Spleen (tissue), 13 donors: ENCODE results near the gene ATXN7. TPM values are rescaled to one million over a fixed set of nuclear protein-coding genes. Genes with fewer than 3 reads are reported as not detected.

Experiments used
- DNase-seq: peaks from one replicate; pipeline ENCODE4 v3.0.0-alpha.2; 2020
- H3K27ac ChIP-seq, 8 donors: fragments of 200-600 bp; sonication (generic) in 7 of 8; 1 replicate in 4 of 8; 2 replicates in 4 of 8; pipeline versions ENCODE4 v1.5.0 to v1.8.0; 2016 to 2021; ENCODE audit warnings: inconsistent platforms in 4 of 8, mild to moderate bottlenecking in 4 of 8, moderate library complexity in 1 of 8
- H3K27me3 ChIP-seq, 7 donors: fragments of 200-600 bp; sonication (generic) in 6 of 7; replicated peaks in 1 of 7; 1 replicate in 4 of 7; 2 replicates in 3 of 7; pipeline versions ENCODE4 v1.5.0 to v1.8.0; 2016 to 2021; ENCODE audit warnings: inconsistent platforms in 3 of 7, mild to moderate bottlenecking in 1 of 7
- H3K36me3 ChIP-seq, 6 donors: fragments of 200-600 bp; sonication (generic) in 5 of 6; 1 replicate in 4 of 6; 2 replicates in 2 of 6; pipeline versions ENCODE4 v1.5.0 to v1.8.0; 2016 to 2021; ENCODE audit warnings: inconsistent platforms in 2 of 6
- H3K4me1 ChIP-seq, 6 donors: fragments of 200-600 bp; sonication (generic) in 5 of 6; 1 replicate in 3 of 6; 2 replicates in 3 of 6; pipeline versions ENCODE4 v1.5.0 to v1.8.0; 2016 to 2021; ENCODE audit warnings: inconsistent platforms in 3 of 6
- H3K4me3 ChIP-seq, 8 donors: fragments of 200-600 bp; sonication (generic) in 7 of 8; 1 replicate in 4 of 8; 2 replicates in 4 of 8; pipeline versions ENCODE4 v1.5.0 to v1.8.0; 2016 to 2021; ENCODE audit warnings: inconsistent platforms in 4 of 8, mild to moderate bottlenecking in 4 of 8, moderate library complexity in 2 of 8
- H3K9me3 ChIP-seq, 8 donors: fragments of 200-600 bp; sonication (generic) in 7 of 8; 1 replicate in 4 of 8; 2 replicates in 4 of 8; pipeline versions ENCODE4 v1.5.0 to v1.8.0; 2016 to 2021; ENCODE audit warnings: inconsistent platforms in 4 of 8
- CTCF ChIP-seq, 11 experiments: fragments of 200-600 bp in 7 of 11; fragments of 450-650 bp in 4 of 11; sonication (generic) in 4 of 11; IDR thresholded peaks in 8 of 11; conservative IDR thresholded peaks in 3 of 11; 1 replicate in 7 of 11; 2 replicates in 4 of 11; pipeline versions ENCODE4 v1.4.0 to v1.8.0; 2016 to 2021; ENCODE audit warnings: antibody characterized with exemption in 11 of 11, inconsistent platforms in 4 of 11, mild to moderate bottlenecking in 1 of 11
- POLR2A ChIP-seq, 3 donors: fragments of 450-650 bp; IDR thresholded peaks; one replicate each; pipeline ENCODE4 v1.5.1; 2017; ENCODE audit warnings: antibody characterized with exemption in 3 of 3, mild to moderate bottlenecking in 1 of 3
- POLR2AphosphoS5 ChIP-seq, 3 donors: sonication (generic); formaldehyde crosslinking; IDR thresholded peaks; one replicate each; pipeline ENCODE4 v1.5.1; 2017; ENCODE audit warnings: antibody characterized with exemption in 3 of 3
- WGBS, 5 donors: extraction: QIAGEN DNeasy Blood & Tissue Kit in 3 of 5; methylation state at CpG; one replicate each; pipeline versions ENCODE4 v1.1.5 to v1.1.7; 2013 to 2018; 5-methylcytosine and 5-hydroxymethylcytosine counted together
- intact Hi-C: fragments of 100-400 bp; cut with DNase I; formaldehyde crosslinking; loops from one replicate; pipeline ENCODE4 v1.15.0; 2023; ENCODE audit warnings: low total_unique reads
- long read RNA-seq, 2 donors: transcript quantifications; one replicate each; lab custom pipeline, GENCODE V29; 2026
- polyA plus RNA-seq, 3 donors: library from polyadenylated mRNA; stranded (reverse); fragments of 200-250 nt; gene quantifications; one replicate each; pipeline ENCODE4 v1.2.1, GENCODE V29; 2013
- total RNA-seq, 7 donors: library from RNA; depleted of rRNA in 3 of 7; stranded (reverse); fragments of >200 nt in 3 of 7; fragmentation: NEBNext Ultra II Directional in 4 of 7; extraction: Animal tissue kit (Norgen Biotek cat#: 25700) in 4 of 7; gene quantifications; one replicate each; pipeline versions ENCODE4 v1.1.0 to v1.2.1, GENCODE V29; 2016 to 2021
- donor health status: healthy with polysubstance abuse.
- donor health status: DM: no; HTN: no; CAD: no; lungs with moderate emphysema.
- donor health status: DM: no; HTN: no; CAD: no.
- donor health status: Bipolar disorder and iron deficiency.
- donor health status: healthy.
- donor health status: DM: no; HTN: no; CAD: no.
- donor health status: DM: yes; HTN: yes; CAD: no.

Gene ATXN7, protein sequence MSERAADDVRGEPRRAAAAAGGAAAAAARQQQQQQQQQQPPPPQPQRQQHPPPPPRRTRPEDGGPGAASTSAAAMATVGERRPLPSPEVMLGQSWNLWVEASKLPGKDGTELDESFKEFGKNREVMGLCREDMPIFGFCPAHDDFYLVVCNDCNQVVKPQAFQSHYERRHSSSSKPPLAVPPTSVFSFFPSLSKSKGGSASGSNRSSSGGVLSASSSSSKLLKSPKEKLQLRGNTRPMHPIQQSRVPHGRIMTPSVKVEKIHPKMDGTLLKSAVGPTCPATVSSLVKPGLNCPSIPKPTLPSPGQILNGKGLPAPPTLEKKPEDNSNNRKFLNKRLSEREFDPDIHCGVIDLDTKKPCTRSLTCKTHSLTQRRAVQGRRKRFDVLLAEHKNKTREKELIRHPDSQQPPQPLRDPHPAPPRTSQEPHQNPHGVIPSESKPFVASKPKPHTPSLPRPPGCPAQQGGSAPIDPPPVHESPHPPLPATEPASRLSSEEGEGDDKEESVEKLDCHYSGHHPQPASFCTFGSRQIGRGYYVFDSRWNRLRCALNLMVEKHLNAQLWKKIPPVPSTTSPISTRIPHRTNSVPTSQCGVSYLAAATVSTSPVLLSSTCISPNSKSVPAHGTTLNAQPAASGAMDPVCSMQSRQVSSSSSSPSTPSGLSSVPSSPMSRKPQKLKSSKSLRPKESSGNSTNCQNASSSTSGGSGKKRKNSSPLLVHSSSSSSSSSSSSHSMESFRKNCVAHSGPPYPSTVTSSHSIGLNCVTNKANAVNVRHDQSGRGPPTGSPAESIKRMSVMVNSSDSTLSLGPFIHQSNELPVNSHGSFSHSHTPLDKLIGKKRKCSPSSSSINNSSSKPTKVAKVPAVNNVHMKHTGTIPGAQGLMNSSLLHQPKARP
- total RNA-seq (10 to 100 TPM; 43.3 to 91.8 (median 67.6) TPM), polyA plus RNA-seq (1 to 10 TPM; 1.9 to 5.3 (median 2.0) TPM)
- long read RNA-seq, donor 1, transcript ATXN7-211 (1 exons, 3,268 nt): major isoform, 11 of 13 reads
- long read RNA-seq, donor 1, partial matches to known transcripts: 0 of 13 reads
- long read RNA-seq, donor 1, other reads (novel, unspliced or antisense): 0 of 13 reads
- long read RNA-seq, donor 2, transcript ATXN7-211 (1 exons, 3,268 nt): major isoform, 6 of 7 reads
- long read RNA-seq, donor 2, partial matches to known transcripts: 0 of 7 reads
- long read RNA-seq, donor 2, other reads (novel, unspliced or antisense): 0 of 7 reads

- Histone ChIP-seq H3K36me3 (peaks cover 0 to 6% (median 0%) of the 10 kb centered on the region in 6 donors), H3K9me3 (no peaks in the 10 kb centered on the region), H3K4me1 (peaks cover 4 to 65% (median 27%) of the 10 kb centered on the region in 6 donors), H3K27me3 (no peaks in the 10 kb centered on the region), H3K4me3 (peak within 1 kb of the TSS; percentile 84 to 97 (median 86)), H3K27ac (peak within 1 kb of the TSS; percentile 84 to 97 (median 96))
- DNase-seq: peak; percentile 95
- TF ChIP-seq POLR2AphosphoS5 (IDR thresholded peaks at IDR 0.05) (peak in 2 of 3 donors; percentile 63 to 72), CTCF (IDR thresholded peaks at IDR 0.05 in 8 of 11, conservative IDR thresholded peaks at IDR 0.05 in 3 of 11) (no peak), POLR2A (IDR thresholded peaks at IDR 0.05) (no peak)
- 0 to 1% (median 1%) methylated on average over 37 to 98 of the region's 98 CpGs for WGBS, 5 donors
- intact Hi-C loops: no loop called here
Measured at GRCh38 chr3:63863150-63864007, at the start of gene ATXN7, which contains the start of gene THOC7. ATXN7 (plus strand) TSS chr3:63863867; CDS start chr3:63912599, 48,732 bp downstream. THOC7 (minus strand) TSS chr3:63863805; CDS start chr3:63863790, 15 bp downstream.

DNA sequence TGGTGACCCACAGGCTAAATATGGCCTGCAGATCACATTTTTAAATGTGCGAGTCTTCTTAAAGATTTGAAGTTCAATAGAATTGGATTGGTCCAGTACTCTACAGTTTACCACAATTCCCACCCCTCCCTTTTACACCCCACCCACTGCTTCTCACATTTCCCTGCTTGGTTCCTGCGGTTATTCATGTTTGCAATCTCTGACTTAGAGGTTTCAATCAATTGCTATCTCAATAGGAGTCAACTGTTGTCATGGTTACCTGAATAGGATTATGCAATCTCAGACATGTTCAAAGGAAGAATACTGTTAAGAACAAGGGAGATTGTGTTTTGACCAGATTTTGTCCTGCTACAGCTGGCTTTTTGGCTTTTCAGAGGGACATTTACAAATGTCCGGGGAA, 49.4 kb upstream of the ATXN7 start:
- Histone ChIP-seq H3K27me3 (no peaks in the 10 kb centered on the region), H3K27ac (no peak overlapping the region), H3K36me3 (no peaks in the 10 kb centered on the region), H3K4me3 (no peak overlapping the region), H3K4me1 (peaks cover 0 to 6% (median 0%) of the 10 kb centered on the region in 6 donors), H3K9me3 (no peaks in the 10 kb centered on the region)
- intact Hi-C loops: no loop called here
- WGBS, 5 donors: 88 to 94% (median 90%) methylated on average over 3 of the region's 3 CpGs
- DNase-seq: no peak
- TF ChIP-seq POLR2A (IDR thresholded peaks at IDR 0.05) (no peak), CTCF (IDR thresholded peaks at IDR 0.05 in 8 of 11, conservative IDR thresholded peaks at IDR 0.05 in 3 of 11) (no peak), POLR2AphosphoS5 (IDR thresholded peaks at IDR 0.05) (no peak)

GRCh38 chr3:63817225-63817624, 46.4 kb upstream of the ATXN7 start:
- no peaks in the 10 kb centered on the region for H3K27me3 ChIP-seq

More at GRCh38 chr3:63817225-63817624, 46.4 kb upstream of the ATXN7 start:
- no peak overlapping the region for H3K4me3 ChIP-seq
- TF ChIP-seq POLR2A (IDR thresholded peaks at IDR 0.05): no peak
- no peak for TF ChIP-seq POLR2AphosphoS5 (IDR thresholded peaks at IDR 0.05)
- no peak for TF ChIP-seq CTCF (IDR thresholded peaks at IDR 0.05 in 8 of 11, conservative IDR thresholded peaks at IDR 0.05 in 3 of 11)
- no peak overlapping the region for H3K27ac ChIP-seq
- H3K4me1 ChIP-seq: peaks cover 0 to 6% (median 0%) of the 10 kb centered on the region in 6 donors
- intact Hi-C loops: loop anchor here (5.0 kb wide), 1 partner anchor 465 kb away; no protein-coding TSS in a partner anchor
- WGBS, 5 donors: 91 to 97% (median 95%) methylated on average over 5 of the region's 5 CpGs
- no peak for DNase-seq
- no peaks in the 10 kb centered on the region for H3K36me3 ChIP-seq
- no peaks in the 10 kb centered on the region for H3K9me3 ChIP-seq
